ENCODE measurements around the gene AS3MT. TPM values are rescaled to one million over a fixed set of nuclear protein-coding genes. Genes with fewer than 3 reads are reported as not detected.
"Not testable (repeated sequence)": the region's sequence is repeated elsewhere in the genome, so short reads cannot be mapped to it uniquely, and the experiment has no call there.

The AS3MT gene
- total RNA-seq, 1 donor from 2014 or later: 0.64 TPM

DNA sequence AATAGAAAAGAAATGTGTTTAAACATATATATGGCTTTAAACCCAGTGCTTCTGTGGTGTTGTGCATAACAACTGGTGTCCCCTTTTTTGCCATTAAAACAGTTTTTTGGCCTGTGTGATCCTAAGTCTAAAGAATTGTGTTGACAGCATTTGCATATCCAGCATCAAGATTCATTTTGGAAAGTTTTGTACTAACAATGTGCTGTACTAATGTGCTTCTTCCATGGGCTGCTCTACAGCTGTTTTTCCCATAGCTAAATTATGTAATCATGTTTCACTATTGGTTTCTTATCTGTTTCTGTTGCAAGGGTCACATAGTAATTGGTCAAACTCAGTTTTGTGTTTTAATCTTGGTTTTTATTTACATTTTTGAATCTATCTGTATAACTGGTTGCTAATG lies 54.3 kb downstream of the AS3MT start:
- Histone ChIP-seq H3K4me1 (ENCODE audit: insufficient read depth, low read length) (peaks cover 12% of the 10 kb centered on the region), H3K4me2 (ENCODE audit: low read length) (no peak overlapping the region), H3K4me3 (ENCODE audit: insufficient read depth, low read depth, low read length) (no peak overlapping the region), H4K20me1 (ENCODE audit: insufficient read depth, low read length) (peaks cover 29% of the 10 kb centered on the region), H3K9ac (ENCODE audit: low read length) (no peak overlapping the region), H3K27me3 (ENCODE audit: insufficient read depth, low read length) (peaks cover 8% of the 10 kb centered on the region), H3K36me3 (ENCODE audit: insufficient read depth, low read length) (no peaks in the 10 kb centered on the region), H3K9me3 (ENCODE audit: insufficient read depth, low read depth, low read length) (no peaks in the 10 kb centered on the region), H3K79me2 (ENCODE audit: insufficient read depth, low read length) (peaks cover 7% of the 10 kb centered on the region), H2AFZ (ENCODE audit: low read depth, low read length) (no peak overlapping the region), H3K27ac (ENCODE audit: low read depth, low read length) (no peak overlapping the region)
- peaks cover 6% of the 10 kb centered on the region for H3K36me3 Mint-ChIP-seq (ENCODE audit: low read depth, unreplicated experiment)
- H3K27ac Mint-ChIP-seq (ENCODE audit: unreplicated experiment): no peak overlapping the region
- peaks cover 5% of the 10 kb centered on the region for H3K9me3 Mint-ChIP-seq (ENCODE audit: unreplicated experiment)
- H3K4me3 Mint-ChIP-seq (ENCODE audit: unreplicated experiment): no peak overlapping the region
- DNase-seq (ENCODE audit: low read depth) (no peak), FAIRE-seq (no peak)
- TF ChIP-seq, protein P1, sequence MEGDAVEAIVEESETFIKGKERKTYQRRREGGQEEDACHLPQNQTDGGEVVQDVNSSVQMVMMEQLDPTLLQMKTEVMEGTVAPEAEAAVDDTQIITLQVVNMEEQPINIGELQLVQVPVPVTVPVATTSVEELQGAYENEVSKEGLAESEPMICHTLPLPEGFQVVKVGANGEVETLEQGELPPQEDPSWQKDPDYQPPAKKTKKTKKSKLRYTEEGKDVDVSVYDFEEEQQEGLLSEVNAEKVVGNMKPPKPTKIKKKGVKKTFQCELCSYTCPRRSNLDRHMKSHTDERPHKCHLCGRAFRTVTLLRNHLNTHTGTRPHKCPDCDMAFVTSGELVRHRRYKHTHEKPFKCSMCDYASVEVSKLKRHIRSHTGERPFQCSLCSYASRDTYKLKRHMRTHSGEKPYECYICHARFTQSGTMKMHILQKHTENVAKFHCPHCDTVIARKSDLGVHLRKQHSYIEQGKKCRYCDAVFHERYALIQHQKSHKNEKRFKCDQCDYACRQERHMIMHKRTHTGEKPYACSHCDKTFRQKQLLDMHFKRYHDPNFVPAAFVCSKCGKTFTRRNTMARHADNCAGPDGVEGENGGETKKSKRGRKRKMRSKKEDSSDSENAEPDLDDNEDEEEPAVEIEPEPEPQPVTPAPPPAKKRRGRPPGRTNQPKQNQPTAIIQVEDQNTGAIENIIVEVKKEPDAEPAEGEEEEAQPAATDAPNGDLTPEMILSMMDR (IDR thresholded peaks at IDR 0.05; ENCODE audit: insufficient read depth, low read depth, low read length): no peak
- no peak for TF ChIP-seq EZH2 (IDR thresholded peaks at IDR 0.05; ENCODE audit: insufficient read depth, low read length)
- H3K27me3 Mint-ChIP-seq (ENCODE audit: low read depth, unreplicated experiment): peaks cover 6% of the 10 kb centered on the region
- H3K4me1 Mint-ChIP-seq (ENCODE audit: low read depth, unreplicated experiment): peaks cover 11% of the 10 kb centered on the region

DNA sequence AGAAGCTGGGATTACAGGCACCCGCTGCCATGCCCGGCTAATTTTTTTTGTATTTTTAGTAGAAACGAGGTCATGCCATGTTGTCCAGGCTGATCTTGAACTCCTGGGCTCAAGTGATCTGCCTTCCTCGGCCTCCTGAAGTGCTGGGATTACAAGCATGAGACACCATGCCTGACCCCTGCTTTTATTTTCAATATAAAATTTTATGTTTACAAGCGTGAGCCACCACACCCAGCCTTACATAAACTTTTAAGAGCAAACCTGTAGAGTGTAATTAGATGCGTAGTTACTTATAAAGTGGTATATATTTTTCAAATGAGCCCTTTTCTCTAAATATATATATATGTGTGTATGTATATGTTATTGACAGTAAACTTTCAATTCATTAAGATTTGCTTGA lies 57.6 kb downstream of the AS3MT start:
- H3K9me3 ChIP-seq (ENCODE audit: insufficient read depth, low read depth, low read length): no peaks in the 10 kb centered on the region
- Mint-ChIP-seq H3K27ac (ENCODE audit: unreplicated experiment) (no peak overlapping the region), H3K36me3 (ENCODE audit: low read depth, unreplicated experiment) (peaks cover 11% of the 10 kb centered on the region), H3K27me3 (ENCODE audit: low read depth, unreplicated experiment) (no peaks in the 10 kb centered on the region), H3K4me3 (ENCODE audit: unreplicated experiment) (no peak overlapping the region), H3K4me1 (ENCODE audit: low read depth, unreplicated experiment) (peaks cover 2% of the 10 kb centered on the region), H3K9me3 (ENCODE audit: unreplicated experiment) (peaks cover 5% of the 10 kb centered on the region)
- no peaks in the 10 kb centered on the region for H3K79me2 ChIP-seq (ENCODE audit: insufficient read depth, low read length)
- H3K4me1 ChIP-seq (ENCODE audit: insufficient read depth, low read length): no peaks in the 10 kb centered on the region
- H3K4me2 ChIP-seq (ENCODE audit: low read length): no peak overlapping the region
- no peak overlapping the region for H3K27ac ChIP-seq (ENCODE audit: low read depth, low read length)
- DNase-seq (ENCODE audit: low read depth) (no peak), FAIRE-seq (no peak)
- H3K27me3 ChIP-seq (ENCODE audit: insufficient read depth, low read length): no peaks in the 10 kb centered on the region
- no peak overlapping the region for H3K9ac ChIP-seq (ENCODE audit: low read length)
- TF ChIP-seq, protein P1 (IDR thresholded peaks at IDR 0.05; ENCODE audit: insufficient read depth, low read depth, low read length): no peak
- no peak for TF ChIP-seq EZH2 (IDR thresholded peaks at IDR 0.05; ENCODE audit: insufficient read depth, low read length)
- H2AFZ ChIP-seq (ENCODE audit: low read depth, low read length): no peak overlapping the region
- peaks cover 6% of the 10 kb centered on the region for H4K20me1 ChIP-seq (ENCODE audit: insufficient read depth, low read length)
- no peaks in the 10 kb centered on the region for H3K36me3 ChIP-seq (ENCODE audit: insufficient read depth, low read length)
- no peak overlapping the region for H3K4me3 ChIP-seq (ENCODE audit: insufficient read depth, low read depth, low read length)

GRCh38 chr10:102927311-102928010 lies 58.2 kb downstream of the AS3MT start:
- no peaks in the 10 kb centered on the region for H3K9me3 ChIP-seq (ENCODE audit: insufficient read depth, low read depth, low read length)
- no peak overlapping the region for H3K4me3 ChIP-seq (ENCODE audit: insufficient read depth, low read depth, low read length)
- H4K20me1 ChIP-seq (ENCODE audit: insufficient read depth, low read length): peaks cover 6% of the 10 kb centered on the region
- TF ChIP-seq, protein P1 (IDR thresholded peaks at IDR 0.05; ENCODE audit: insufficient read depth, low read depth, low read length): no peak
- no peak for TF ChIP-seq EZH2 (IDR thresholded peaks at IDR 0.05; ENCODE audit: insufficient read depth, low read length)
- Mint-ChIP-seq H3K9me3 (ENCODE audit: unreplicated experiment) (peaks cover 5% of the 10 kb centered on the region), H3K4me1 (ENCODE audit: low read depth, unreplicated experiment) (no peaks in the 10 kb centered on the region), H3K27me3 (ENCODE audit: low read depth, unreplicated experiment) (no peaks in the 10 kb centered on the region), H3K27ac (ENCODE audit: unreplicated experiment) (no peak overlapping the region), H3K36me3 (ENCODE audit: low read depth, unreplicated experiment) (peaks cover 11% of the 10 kb centered on the region), H3K4me3 (ENCODE audit: unreplicated experiment) (no peak overlapping the region)
- H3K9ac ChIP-seq (ENCODE audit: low read length): no peak overlapping the region
- DNase-seq (ENCODE audit: low read depth) (no peak), FAIRE-seq (no peak)
- H3K27me3 ChIP-seq (ENCODE audit: insufficient read depth, low read length): no peaks in the 10 kb centered on the region
- no peaks in the 10 kb centered on the region for H3K36me3 ChIP-seq (ENCODE audit: insufficient read depth, low read length)
- H3K27ac ChIP-seq (ENCODE audit: low read depth, low read length): no peak overlapping the region
- no peak overlapping the region for H2AFZ ChIP-seq (ENCODE audit: low read depth, low read length)
- H3K79me2 ChIP-seq (ENCODE audit: insufficient read depth, low read length): no peaks in the 10 kb centered on the region
- H3K4me2 ChIP-seq (ENCODE audit: low read length): no peak overlapping the region
- H3K4me1 ChIP-seq (ENCODE audit: insufficient read depth, low read length): no peaks in the 10 kb centered on the region

DNA sequence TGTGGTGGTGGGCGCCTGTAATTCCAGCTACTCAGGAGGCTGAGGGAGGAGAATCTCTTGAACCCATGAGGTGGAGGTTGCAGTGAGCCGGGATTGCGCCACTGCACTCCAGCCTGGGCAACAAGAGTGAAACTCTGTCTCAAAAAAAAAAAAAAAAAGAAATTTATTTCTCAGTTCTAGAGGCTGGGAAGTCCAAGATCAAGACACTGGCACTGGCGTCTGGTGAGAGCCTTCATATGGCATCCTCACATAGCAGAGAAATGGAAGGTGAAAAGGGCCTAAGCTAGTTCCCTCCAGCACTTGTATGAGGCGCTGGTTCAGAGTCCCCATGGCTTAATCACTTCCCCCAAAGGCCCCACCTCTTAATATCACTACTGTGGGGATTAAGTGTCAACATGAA lies 59.2 kb downstream of the AS3MT start:
- H3K27ac ChIP-seq (ENCODE audit: low read depth, low read length); H3K9me3 ChIP-seq (ENCODE audit: insufficient read depth, low read depth, low read length); H2AFZ ChIP-seq (ENCODE audit: low read depth, low read length); H3K27ac Mint-ChIP-seq (ENCODE audit: unreplicated experiment); FAIRE-seq; H3K4me3 Mint-ChIP-seq (ENCODE audit: unreplicated experiment); H3K4me3 ChIP-seq (ENCODE audit: insufficient read depth, low read depth, low read length); H3K9me3 Mint-ChIP-seq (ENCODE audit: unreplicated experiment); H3K27me3 ChIP-seq (ENCODE audit: insufficient read depth, low read length); H3K4me1 ChIP-seq (ENCODE audit: insufficient read depth, low read length); H3K4me1 Mint-ChIP-seq (ENCODE audit: low read depth, unreplicated experiment); H3K27me3 Mint-ChIP-seq (ENCODE audit: low read depth, unreplicated experiment); H3K9ac ChIP-seq (ENCODE audit: low read length); H3K4me2 ChIP-seq (ENCODE audit: low read length); H4K20me1 ChIP-seq (ENCODE audit: insufficient read depth, low read length); DNase-seq (ENCODE audit: low read depth); H3K36me3 ChIP-seq (ENCODE audit: insufficient read depth, low read length); H3K79me2 ChIP-seq (ENCODE audit: insufficient read depth, low read length): not testable (repeated sequence)
- H3K36me3 Mint-ChIP-seq (ENCODE audit: low read depth, unreplicated experiment): peaks cover 11% of the 10 kb centered on the region

Measured in astrocyte (in vitro differentiated cells and primary cell).